GM12872 (cell line): ENCODE results near the gene PLEK.

Experiments
- CTCF ChIP-seq: IDR thresholded peaks from 3 replicates; pipeline ENCODE4 v1.5.1; 2011; ENCODE audit warnings: low read depth, mild to moderate bottlenecking, low read length, moderate library complexity; ENCODE audit not compliant: insufficient read depth

PLEK gene

GRCh38 chr2:68429311-68429826 is 64.3 kb downstream of the PLEK start:
- no peak for TF ChIP-seq CTCF

GRCh38 chr2:68431316-68431972 is 66.4 kb downstream of the PLEK start:
- no peak for TF ChIP-seq CTCF

GRCh38 chr2:68432696-68433658 is 67.9 kb downstream of the PLEK start:
- no peak for TF ChIP-seq CTCF

- TF ChIP-seq CTCF, result no peak
These were observed 69.9 kb downstream of the PLEK start for GRCh38 chr2:68434981-68435380.

- TF ChIP-seq CTCF, result no peak
These were observed 70.5 kb downstream of the PLEK start for GRCh38 chr2:68435615-68436014.

GRCh38 chr2:68436270-68436669 is 71.2 kb downstream of the PLEK start:
- no peak for TF ChIP-seq CTCF

GRCh38 chr2:68438455-68439303 is 73.6 kb downstream of the PLEK start:
- TF ChIP-seq CTCF, result no peak
